CD4-positive, CD25-positive, alpha-beta regulatory T cell (primary cell): ENCODE results near the gene TMEM273. TPM values are rescaled to one million over a fixed set of nuclear protein-coding genes. Genes with fewer than 3 reads are reported as not detected.

Experiments used
- ATAC-seq, 2 donors: fragments of 150-1000 bp; cut with Tn5 transposase; one replicate each; pipeline ENCODE4 v1.10.0; 2021; ENCODE audit warnings: low read depth in 2 of 2, moderate number of reproducible peaks in 2 of 2, moderate library complexity in 1 of 2
- DNase-seq, 3 donors: peaks; one replicate each; pipeline versions ENCODE4 v3.0.0 to v3.0.0-alpha.2; 2012 to 2022; ENCODE audit warnings: mixed read lengths in 1 of 3
- H3K27ac ChIP-seq: one replicate; pipeline ENCODE4 v1.7.0; 2013; ENCODE audit warnings: mild to moderate bottlenecking, low read length; ENCODE audit not compliant: insufficient read depth, poor library complexity, severe bottlenecking
- H3K27me3 ChIP-seq: one replicate; pipeline ENCODE4 v1.7.0; 2013; ENCODE audit warnings: low read length; ENCODE audit not compliant: control insufficient read depth, insufficient read depth
- H3K36me3 ChIP-seq: one replicate; pipeline ENCODE4 v1.7.0; 2013; ENCODE audit warnings: mild to moderate bottlenecking, low read length, moderate library complexity; ENCODE audit not compliant: control insufficient read depth, insufficient read depth
- H3K4me1 ChIP-seq: 2 replicates; pipeline ENCODE4 v1.7.0; 2013; ENCODE audit warnings: mild to moderate bottlenecking, low read length; ENCODE audit not compliant: insufficient read depth, control insufficient read depth, poor library complexity, severe bottlenecking
- H3K4me3 ChIP-seq: one replicate; pipeline ENCODE4 v1.7.0; 2013; ENCODE audit warnings: low read depth, mild to moderate bottlenecking, low read length, moderate library complexity
- H3K9me3 ChIP-seq, 2 experiments: 1 replicate in 1 of 2; 2 replicates in 1 of 2; pipeline ENCODE4 v1.7.0; 2013; ENCODE audit warnings: low read length in 2 of 2, mild to moderate bottlenecking in 1 of 2, moderate library complexity in 1 of 2; ENCODE audit not compliant: control insufficient read depth in 2 of 2
- H3K27ac Mint-ChIP-seq, 3 donors: one replicate each; pipeline ENCODE4 v1.8.0; 2020 to 2022; ENCODE audit warnings: mild to moderate bottlenecking in 3 of 3, mixed read lengths in 3 of 3, moderate library complexity in 2 of 3
- H3K27me3 Mint-ChIP-seq: one replicate; pipeline ENCODE4 v1.8.0; 2022; ENCODE audit warnings: mild to moderate bottlenecking, mixed read lengths
- H3K36me3 Mint-ChIP-seq: one replicate; pipeline ENCODE4 v1.8.0; 2020; ENCODE audit warnings: mixed read lengths
- H3K4me1 Mint-ChIP-seq, 4 donors: one replicate each; pipeline ENCODE4 v1.8.0; 2020 to 2022; ENCODE audit warnings: mixed read lengths in 4 of 4, mild to moderate bottlenecking in 1 of 4
- H3K4me3 Mint-ChIP-seq, 4 donors: one replicate each; pipeline ENCODE4 v1.8.0; 2020 to 2022; ENCODE audit warnings: mild to moderate bottlenecking in 4 of 4, mixed read lengths in 4 of 4, moderate library complexity in 3 of 4
- H3K9me3 Mint-ChIP-seq, 7 donors: one replicate each; pipeline ENCODE4 v1.8.0; 2020 to 2022; ENCODE audit warnings: mixed read lengths in 7 of 7, mild to moderate bottlenecking in 3 of 7, moderate library complexity in 2 of 7
- polyA plus RNA-seq, 4 donors: library from polyadenylated mRNA; unstranded; fragments of 300-500 nt; fragmentation: Illumina TruSeq; gene quantifications; one replicate each; pipeline ENCODE4 v1.2.3, GENCODE V29; 2021
- total RNA-seq: library from RNA; stranded (reverse); gene quantifications from one replicate; pipeline ENCODE4 v1.2.3, GENCODE V29; 2022

The TMEM273 gene
- total and polyA plus RNA-seq, 5 donors from 2014 or later = 7.9 to 46.2 (median 33.6) TPM

DNA sequence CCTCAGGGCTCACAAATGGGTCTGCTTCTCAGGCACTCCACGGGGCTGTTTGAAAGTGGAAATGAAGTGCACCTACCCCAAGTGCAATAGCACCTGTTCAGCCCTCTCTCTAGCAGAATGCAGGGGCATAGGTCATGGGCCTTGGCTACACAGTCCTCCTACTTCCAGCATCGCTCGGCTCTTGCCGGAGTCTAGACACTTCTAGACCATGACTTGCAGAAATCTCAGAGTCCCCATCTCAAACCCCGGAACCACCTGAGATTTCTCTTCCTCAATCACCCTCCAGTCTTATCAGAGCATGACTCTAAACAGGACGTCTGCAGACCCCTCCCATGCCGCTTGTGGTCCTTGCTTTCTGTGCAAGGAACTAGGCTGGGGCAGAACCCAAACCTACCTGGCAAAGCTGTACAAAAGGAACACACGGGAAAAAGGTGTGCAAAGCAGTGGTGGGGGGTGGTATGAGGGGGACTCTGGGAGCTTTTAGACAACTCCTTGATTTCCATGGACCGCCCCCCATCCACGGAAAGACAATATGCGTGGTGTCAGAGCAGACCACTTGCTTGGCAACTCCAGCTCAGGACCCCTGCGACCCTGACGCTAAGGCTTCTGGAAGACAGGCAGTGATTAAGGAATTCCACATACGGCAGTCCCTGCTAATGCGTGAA, 13.8 kb downstream of the TMEM273 start:
- H3K36me3 ChIP-seq = no peaks in the 10 kb centered on the region
- Mint-ChIP-seq H3K4me3 (no peak overlapping the region), H3K9me3 (no peaks in the 10 kb centered on the region), H3K27me3 (no peaks in the 10 kb centered on the region), H3K36me3 (no peaks in the 10 kb centered on the region), H3K27ac (no peak overlapping the region), H3K4me1 (peaks cover 0 to 27% (median 17%) of the 10 kb centered on the region in 4 donors)
- no peaks in the 10 kb centered on the region for H3K9me3 ChIP-seq
- peaks cover 15% of the 10 kb centered on the region for H3K4me1 ChIP-seq
- H3K4me3 ChIP-seq = no peak overlapping the region
- no peak for ATAC-seq
- H3K27me3 ChIP-seq = no peaks in the 10 kb centered on the region
- no peak overlapping the region for H3K27ac ChIP-seq
- DNase-seq = no peak

DNA sequence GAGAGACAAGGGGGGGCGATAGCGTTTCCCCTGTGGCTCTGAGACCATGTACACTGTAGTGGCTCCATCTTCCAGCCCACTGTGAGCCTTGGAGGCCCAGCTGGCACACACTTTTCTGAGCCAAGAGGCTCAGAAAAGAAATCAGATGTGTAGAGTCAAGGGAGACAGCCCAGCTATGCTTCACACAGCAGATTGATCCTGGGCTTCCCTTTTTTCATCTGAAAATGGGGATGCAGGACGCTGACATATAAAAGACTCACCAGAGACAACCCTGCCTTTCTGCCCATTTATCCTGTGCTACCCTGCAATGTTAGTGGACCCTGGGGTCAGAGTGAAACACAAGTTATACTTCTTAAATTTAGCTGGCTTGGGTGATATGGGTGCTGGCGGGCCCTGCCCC, 14.3 kb downstream of the TMEM273 start:
- DNase-seq (no peak), ATAC-seq (no peak)
- Histone ChIP-seq H3K27me3 (no peaks in the 10 kb centered on the region), H3K4me1 (peaks cover 15% of the 10 kb centered on the region), H3K9me3 (no peaks in the 10 kb centered on the region), H3K27ac (no peak overlapping the region), H3K4me3 (no peak overlapping the region), H3K36me3 (no peaks in the 10 kb centered on the region)
- Mint-ChIP-seq H3K9me3 (no peaks in the 10 kb centered on the region), H3K36me3 (no peaks in the 10 kb centered on the region), H3K27ac (no peak overlapping the region), H3K4me3 (no peak overlapping the region), H3K4me1 (peaks cover 0 to 25% (median 16%) of the 10 kb centered on the region in 4 donors), H3K27me3 (no peaks in the 10 kb centered on the region)

DNA sequence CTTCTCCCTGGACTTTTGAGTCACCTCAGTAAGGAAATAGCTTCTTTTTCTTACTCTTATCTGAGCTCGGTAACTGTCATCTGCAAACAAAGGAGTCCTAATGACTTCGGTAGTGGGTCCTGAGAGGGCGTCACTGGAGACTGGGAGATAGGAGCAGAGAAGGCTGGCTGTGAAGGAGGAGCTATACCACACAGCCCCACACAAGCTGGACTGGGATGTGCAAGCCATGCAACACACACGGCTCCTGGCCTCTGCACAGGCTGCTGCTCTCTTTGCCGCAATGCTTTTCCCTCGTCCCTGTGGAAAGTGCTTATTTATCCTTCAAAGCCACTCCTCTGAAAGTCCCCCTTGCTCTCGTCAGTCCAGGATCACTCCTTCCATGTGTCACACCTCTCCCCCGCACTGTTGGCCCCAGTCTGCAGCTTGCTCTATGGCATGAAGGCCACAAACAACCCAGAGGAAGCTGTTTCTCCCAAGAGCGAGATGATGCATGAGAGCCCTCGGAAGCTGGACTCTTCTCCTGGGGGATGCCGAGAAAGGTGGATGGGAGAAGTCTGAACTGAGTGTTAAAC, 14.9 kb downstream of the TMEM273 start:
- ATAC-seq (no peak), DNase-seq (no peak)
- Mint-ChIP-seq H3K27ac (peak overlapping the region in 2 of 3 donors; percentile 26 to 36), H3K36me3 (no peaks in the 10 kb centered on the region), H3K4me3 (no peak overlapping the region), H3K27me3 (no peaks in the 10 kb centered on the region), H3K9me3 (no peaks in the 10 kb centered on the region), H3K4me1 (peaks cover 0 to 22% (median 13%) of the 10 kb centered on the region in 4 donors)
- Histone ChIP-seq H3K27me3 (no peaks in the 10 kb centered on the region), H3K27ac (no peak overlapping the region), H3K36me3 (no peaks in the 10 kb centered on the region), H3K4me1 (peaks cover 15% of the 10 kb centered on the region), H3K9me3 (no peaks in the 10 kb centered on the region), H3K4me3 (no peak overlapping the region)

DNA sequence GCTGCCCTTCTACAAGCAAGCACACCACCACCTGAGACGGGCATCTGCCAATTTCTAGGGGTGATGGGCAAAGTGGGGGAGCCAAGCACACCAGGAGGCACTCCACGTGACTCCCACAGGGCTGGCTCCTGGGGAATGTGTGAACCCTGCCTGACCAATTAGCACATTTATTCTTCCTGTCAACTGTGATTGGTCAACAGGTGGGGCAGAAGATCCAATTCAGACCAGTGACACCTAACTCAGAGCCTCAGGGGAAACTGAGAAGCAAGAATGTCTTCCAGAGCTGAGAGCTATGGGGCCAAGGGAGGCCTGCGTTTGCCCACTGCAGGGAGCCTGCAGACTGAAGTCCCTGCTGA, 15.4 kb downstream of the TMEM273 start:
- Histone ChIP-seq H3K4me1 (peaks cover 12% of the 10 kb centered on the region), H3K9me3 (no peaks in the 10 kb centered on the region), H3K27me3 (no peaks in the 10 kb centered on the region), H3K4me3 (no peak overlapping the region), H3K36me3 (no peaks in the 10 kb centered on the region), H3K27ac (no peak overlapping the region)
- peaks cover 0 to 17% (median 10%) of the 10 kb centered on the region in 4 donors for H3K4me1 Mint-ChIP-seq
- ATAC-seq (no peak), DNase-seq (no peak)
- no peak overlapping the region for H3K4me3 Mint-ChIP-seq
- H3K36me3 Mint-ChIP-seq = no peaks in the 10 kb centered on the region
- H3K9me3 Mint-ChIP-seq = no peaks in the 10 kb centered on the region
- H3K27me3 Mint-ChIP-seq = no peaks in the 10 kb centered on the region
- H3K27ac Mint-ChIP-seq = peak overlapping the region in 1 of 3 donors; percentile 36

DNA sequence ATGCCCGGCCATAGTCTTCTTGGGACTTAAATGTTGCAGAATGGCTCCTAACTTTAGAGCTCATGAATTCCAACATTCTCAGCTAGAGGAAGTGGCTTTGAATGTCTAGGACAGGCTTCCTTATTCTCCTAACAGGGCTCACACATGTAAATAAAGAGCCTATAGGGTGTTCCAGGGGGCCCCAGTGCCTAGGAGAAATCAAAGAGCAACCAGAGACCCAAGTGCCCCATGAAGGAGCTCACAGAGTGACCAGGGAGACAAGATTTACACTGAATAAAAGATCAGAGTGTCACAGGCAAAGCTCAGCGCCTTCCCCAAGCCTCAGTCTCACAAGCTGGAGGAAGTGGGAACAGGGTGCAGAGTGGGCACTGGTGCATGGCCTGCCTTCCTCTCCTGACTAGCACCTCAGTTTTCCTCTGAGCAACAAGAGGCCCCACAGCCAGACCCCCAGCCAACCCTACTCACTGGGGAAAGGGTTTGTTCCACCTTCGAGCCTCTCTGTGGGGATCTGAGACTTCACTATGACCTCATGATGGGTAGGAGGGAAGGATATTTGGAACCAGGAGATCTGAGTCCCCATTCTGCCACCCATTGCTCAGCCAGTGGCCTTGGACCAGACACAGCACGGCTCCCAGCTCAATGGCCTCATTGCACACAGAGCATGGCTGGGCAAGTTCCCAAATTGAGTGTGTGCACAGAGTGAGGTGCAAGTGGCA, 16.0 kb downstream of the TMEM273 start:
- ATAC-seq = no peak
- Mint-ChIP-seq H3K4me1 (peaks cover 0 to 12% (median 7%) of the 10 kb centered on the region in 4 donors), H3K36me3 (no peaks in the 10 kb centered on the region), H3K4me3 (no peak overlapping the region), H3K27ac (peak overlapping the region in 1 of 3 donors; percentile 29), H3K9me3 (no peaks in the 10 kb centered on the region), H3K27me3 (no peaks in the 10 kb centered on the region)
- H3K4me3 ChIP-seq = no peak overlapping the region
- DNase-seq = no peak
- H3K27ac ChIP-seq = no peak overlapping the region
- no peaks in the 10 kb centered on the region for H3K9me3 ChIP-seq
- H3K4me1 ChIP-seq = peaks cover 6% of the 10 kb centered on the region
- no peaks in the 10 kb centered on the region for H3K36me3 ChIP-seq
- H3K27me3 ChIP-seq = no peaks in the 10 kb centered on the region

DNA sequence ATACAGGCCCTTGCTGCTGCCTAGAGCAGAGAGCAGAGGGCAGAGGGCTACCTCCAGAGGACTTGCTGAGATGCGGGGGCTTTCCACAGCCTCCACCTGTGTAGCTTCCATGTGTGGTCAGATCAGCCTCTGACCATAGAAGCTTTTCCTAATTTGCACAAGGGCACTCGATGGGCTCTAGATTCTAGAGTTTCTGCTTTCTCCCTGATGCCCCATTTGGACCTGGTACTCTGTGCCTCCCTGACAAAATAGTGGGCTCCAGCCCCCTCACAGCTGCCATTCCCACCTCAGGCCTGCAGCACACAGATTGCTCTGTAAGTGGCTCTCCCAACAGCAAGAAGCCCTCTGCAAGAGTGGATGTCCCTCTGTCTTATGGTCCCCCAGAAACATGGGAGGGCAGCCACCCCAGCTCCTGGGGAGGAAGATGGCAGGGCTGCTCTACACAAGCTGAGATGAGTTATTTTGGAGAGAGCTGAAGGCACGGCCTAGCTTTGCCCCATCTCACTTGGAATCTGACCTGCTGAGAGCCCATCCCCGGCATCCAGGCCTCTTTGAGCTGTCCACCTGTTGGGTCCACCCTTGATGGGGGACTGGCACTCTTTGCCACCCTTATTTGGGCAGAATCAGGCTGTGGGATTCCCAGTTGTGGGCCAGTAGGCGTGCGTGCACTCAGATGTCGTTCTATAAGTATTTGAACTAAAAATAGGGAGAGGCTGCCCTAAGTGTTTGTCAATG, 16.7 kb downstream of the TMEM273 start:
- no peaks in the 10 kb centered on the region for H3K27me3 Mint-ChIP-seq
- no peak overlapping the region for H3K27ac ChIP-seq
- ATAC-seq (no peak), DNase-seq (no peak)
- H3K4me1 Mint-ChIP-seq = peaks cover 0 to 10% (median 3%) of the 10 kb centered on the region in 4 donors
- H3K36me3 ChIP-seq = no peaks in the 10 kb centered on the region
- no peaks in the 10 kb centered on the region for H3K27me3 ChIP-seq
- no peak overlapping the region for H3K27ac Mint-ChIP-seq
- no peak overlapping the region for H3K4me3 ChIP-seq
- H3K9me3 ChIP-seq = no peaks in the 10 kb centered on the region
- H3K36me3 Mint-ChIP-seq = no peaks in the 10 kb centered on the region
- no peaks in the 10 kb centered on the region for H3K9me3 Mint-ChIP-seq
- no peak overlapping the region for H3K4me3 Mint-ChIP-seq
- H3K4me1 ChIP-seq = no peaks in the 10 kb centered on the region

DNA sequence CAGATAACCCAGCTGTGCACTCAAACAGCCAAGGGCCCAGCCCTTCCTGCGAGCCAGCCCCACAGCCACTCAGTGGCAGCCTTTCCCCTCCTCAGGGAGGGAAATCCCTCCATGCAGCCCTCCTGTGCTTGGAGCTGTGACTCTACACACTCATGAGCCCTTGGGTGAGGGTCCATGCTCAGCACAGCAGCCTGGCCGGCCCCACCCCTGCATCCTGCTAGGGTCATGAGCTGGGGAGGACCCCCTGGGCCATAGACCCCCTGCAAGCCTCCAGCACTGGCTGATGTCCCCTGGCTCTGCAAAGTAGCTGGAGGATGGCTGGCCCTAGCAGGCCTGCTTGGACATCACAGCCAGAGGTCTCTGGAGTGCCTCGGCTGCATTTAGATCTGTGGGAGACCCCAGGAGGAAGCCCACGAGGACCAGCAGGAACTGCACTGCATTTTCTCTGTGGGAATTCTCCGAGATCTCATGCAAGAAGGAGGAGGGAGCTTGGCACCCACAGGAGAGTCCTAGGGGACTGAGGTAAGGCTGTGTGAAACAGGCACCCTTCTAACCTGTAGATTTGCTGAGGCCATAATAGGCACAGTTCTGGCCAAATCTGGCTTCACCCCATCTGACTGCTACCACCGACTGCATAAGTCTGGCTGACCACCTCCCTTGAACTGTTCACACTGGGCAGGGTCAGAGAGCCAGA, 17.4 kb downstream of the TMEM273 start:
- H3K4me3 Mint-ChIP-seq = no peak overlapping the region
- H3K4me1 Mint-ChIP-seq = peaks cover 0 to 10% (median under 1%) of the 10 kb centered on the region in 4 donors
- DNase-seq (no peak), ATAC-seq (no peak)
- no peaks in the 10 kb centered on the region for H3K27me3 Mint-ChIP-seq
- Histone ChIP-seq H3K4me3 (no peak overlapping the region), H3K4me1 (no peaks in the 10 kb centered on the region), H3K36me3 (no peaks in the 10 kb centered on the region), H3K27me3 (no peaks in the 10 kb centered on the region), H3K27ac (no peak overlapping the region), H3K9me3 (no peaks in the 10 kb centered on the region)
- H3K27ac Mint-ChIP-seq = no peak overlapping the region
- H3K9me3 Mint-ChIP-seq = no peaks in the 10 kb centered on the region
- no peaks in the 10 kb centered on the region for H3K36me3 Mint-ChIP-seq
